CD4-positive, alpha-beta memory T cell (primary cell): ENCODE results near the gene ERP27. TPM values are rescaled to one million over a fixed set of nuclear protein-coding genes. Genes with fewer than 3 reads are reported as not detected.

Experiments
- CTCF ChIA-PET: fragments of 350-600 bp; sonication (Branson Sonifier 250); formaldehyde crosslinking; loops from one replicate; lab custom pipeline; 2021; ENCODE audit warnings: inconsistent platforms; ENCODE audit not compliant: partially characterized antibody; lab: Charles Lee
- POLR2A ChIA-PET: fragments of 350-600 bp; sonication (Branson Sonifier 250); formaldehyde crosslinking; loops from one replicate; lab custom pipeline; 2021; ENCODE audit not compliant: partially characterized antibody; lab: Charles Lee
- DNase-seq, 5 donors: peaks; one replicate each; pipeline versions ENCODE4 v3.0.0 to v3.0.0-alpha.2; 2020 to 2022; ENCODE audit warnings: mixed read lengths in 1 of 5
- H3K27ac ChIP-seq: one replicate; pipeline ENCODE4 v1.7.0; 2013; ENCODE audit warnings: low read depth, low read length
- H3K27me3 ChIP-seq: 2 replicates; pipeline ENCODE4 v1.7.0; 2013; ENCODE audit warnings: mild to moderate bottlenecking, low read length, moderate library complexity; ENCODE audit not compliant: insufficient read depth
- H3K36me3 ChIP-seq: 2 replicates; pipeline ENCODE4 v1.7.0; 2013; ENCODE audit warnings: mild to moderate bottlenecking, low read length, moderate library complexity; ENCODE audit not compliant: insufficient read depth
- H3K4me1 ChIP-seq: 2 replicates; pipeline ENCODE4 v1.7.0; 2013; ENCODE audit warnings: mild to moderate bottlenecking, low read length, moderate library complexity; ENCODE audit not compliant: insufficient read depth
- H3K4me3 ChIP-seq, 2 donors: one replicate each; pipeline ENCODE4 v1.7.0; 2013; ENCODE audit warnings: low read length in 2 of 2, mild to moderate bottlenecking in 1 of 2
- H3K9me3 ChIP-seq, 2 donors: one replicate each; pipeline ENCODE4 v1.7.0; 2013; ENCODE audit warnings: low read length in 2 of 2, control low read depth in 1 of 2; ENCODE audit not compliant: control insufficient read depth in 1 of 2
- H3K27ac Mint-ChIP-seq, 7 donors: one replicate each; pipeline ENCODE4 v1.8.0; 2020 to 2021; ENCODE audit warnings: mixed read lengths in 7 of 7, mild to moderate bottlenecking in 6 of 7, inconsistent platforms in 3 of 7, moderate library complexity in 3 of 7
- H3K27me3 Mint-ChIP-seq, 2 donors: one replicate each; pipeline ENCODE4 v1.8.0; 2020 to 2021; ENCODE audit warnings: mixed read lengths in 2 of 2
- H3K36me3 Mint-ChIP-seq, 2 donors: one replicate each; pipeline ENCODE4 v1.8.0; 2020 to 2021; ENCODE audit warnings: mixed read lengths in 2 of 2, inconsistent platforms in 1 of 2, mild to moderate bottlenecking in 1 of 2
- H3K4me1 Mint-ChIP-seq, 4 donors: one replicate each; pipeline ENCODE4 v1.8.0; 2020 to 2021; ENCODE audit warnings: mixed read lengths in 4 of 4, mild to moderate bottlenecking in 1 of 4
- H3K4me3 Mint-ChIP-seq, 8 donors: one replicate each; pipeline ENCODE4 v1.8.0; 2020 to 2021; ENCODE audit warnings: mixed read lengths in 8 of 8, mild to moderate bottlenecking in 7 of 8, moderate library complexity in 6 of 8, inconsistent platforms in 3 of 8
- H3K9me3 Mint-ChIP-seq, 8 donors: one replicate each; pipeline ENCODE4 v1.8.0; 2020 to 2021; ENCODE audit warnings: mixed read lengths in 8 of 8, mild to moderate bottlenecking in 5 of 8, inconsistent platforms in 3 of 8, moderate library complexity in 1 of 8
- intact Hi-C: fragments of 100-400 bp; cut with micrococcal nuclease; formaldehyde crosslinking; loops from one replicate; pipeline ENCODE4 v1.15.1; 2023
- polyA plus RNA-seq, 2 donors: library from polyadenylated mRNA; unstranded; fragments of 300-500 nt; fragmentation: Illumina TruSeq; gene quantifications; one replicate each; pipeline ENCODE4 v1.2.3, GENCODE V29; 2021
- total RNA-seq, 2 experiments: library from RNA; stranded (reverse); gene quantifications; one replicate each; pipeline ENCODE4 v1.2.3, GENCODE V29; 2021

The ERP27 gene
- total and polyA plus RNA-seq, 4 experiments from 2014 or later, result 3.4 to 11.5 (median 6.9) TPM

DNA sequence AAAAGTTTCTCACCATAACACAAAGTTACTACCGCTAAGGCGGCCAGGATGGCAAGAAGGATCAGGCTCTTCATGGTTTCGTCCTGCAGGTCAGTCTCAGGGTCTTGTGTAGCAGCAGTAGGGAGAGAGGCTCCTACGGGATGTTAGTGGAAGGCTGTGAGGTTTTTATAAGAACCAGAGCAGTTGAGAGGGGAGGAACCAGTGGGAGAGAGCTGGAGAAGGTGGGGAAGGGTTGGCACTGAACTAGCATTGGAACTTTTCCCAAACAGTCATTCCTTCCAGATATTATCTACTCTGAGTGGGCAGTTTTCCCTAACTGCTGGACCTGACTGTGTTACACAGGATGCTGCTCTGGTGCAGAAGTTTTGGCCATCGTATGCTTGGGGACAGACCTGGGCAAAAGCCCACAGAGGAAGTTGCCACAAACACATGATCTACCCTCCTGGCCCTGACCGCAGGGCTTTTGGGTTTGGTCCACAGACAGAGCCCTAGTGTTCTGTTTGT lies 52.6 kb downstream of the ERP27 start, which contains the start of gene MGP:
MGP (minus strand) TSS at position 137 of the 504 bp plus-strand sequence; CDS start at position 74, 63 bp downstream.
- Histone ChIP-seq H3K27ac (no peak within 1 kb of the TSS), H3K27me3 (no peaks in the 10 kb centered on the region), H3K36me3 (no peaks in the 10 kb centered on the region), H3K4me3 (no peak within 1 kb of the TSS), H3K4me1 (peaks cover 17% of the 10 kb centered on the region), H3K9me3 (no peaks in the 10 kb centered on the region)
- no peaks in the 10 kb centered on the region for H3K9me3 Mint-ChIP-seq
- POLR2A ChIA-PET, result no interaction called here
- peak within 1 kb of the TSS in 6 of 7 donors; percentile 26 to 91 (median 77) for H3K27ac Mint-ChIP-seq
- DNase-seq, result no peak
- peak within 1 kb of the TSS; percentile 8 to 85 (median 64) for H3K4me3 Mint-ChIP-seq
- H3K27me3 Mint-ChIP-seq, result peaks cover 2 to 6% of the 10 kb centered on the region in 2 donors
- CTCF ChIA-PET, result no interaction called here
- no peaks in the 10 kb centered on the region for H3K36me3 Mint-ChIP-seq
- H3K4me1 Mint-ChIP-seq, result peaks cover 10 to 23% (median 16%) of the 10 kb centered on the region in 4 donors
- intact Hi-C loops, result loop anchor here (5.0 to 10.0 kb wide), 2 partner anchors 37 to 81 kb away; partner anchors contain the start of genes C12orf60 and WBP11

DNA sequence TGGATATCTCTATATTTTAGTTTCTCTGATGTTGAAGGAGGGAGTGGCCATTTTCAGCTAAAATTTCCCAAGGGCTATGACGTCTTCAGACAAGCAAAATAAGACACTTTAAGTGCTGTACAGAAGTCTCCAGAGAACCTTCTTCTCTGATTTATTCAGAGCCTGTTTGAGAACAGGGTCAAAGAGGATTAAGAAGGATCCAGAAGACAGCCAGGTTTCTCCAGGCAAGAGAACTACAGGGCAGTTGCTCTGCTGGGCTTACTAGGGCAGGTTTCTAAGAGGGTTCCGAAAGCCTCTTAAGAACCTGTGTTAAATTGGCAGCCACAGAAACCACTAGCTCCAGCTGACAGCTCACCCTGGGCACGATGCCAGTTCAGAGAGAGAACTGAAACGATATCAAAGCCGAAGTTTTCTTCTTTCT lies 53.9 kb downstream of the ERP27 start:
- H3K9me3 ChIP-seq, result no peaks in the 10 kb centered on the region
- H3K27ac ChIP-seq, result no peak overlapping the region
- Mint-ChIP-seq H3K9me3 (no peaks in the 10 kb centered on the region), H3K27ac (peak overlapping the region; percentile 26 to 91 (median 77)), H3K4me3 (peak overlapping the region; percentile 8 to 85 (median 64)), H3K27me3 (peaks cover 2 to 6% of the 10 kb centered on the region in 2 donors), H3K4me1 (peaks cover 14 to 35% (median 24%) of the 10 kb centered on the region in 4 donors), H3K36me3 (peaks cover 0 to 5% of the 10 kb centered on the region in 2 donors)
- no peak overlapping the region for H3K4me3 ChIP-seq
- POLR2A ChIA-PET, result interaction anchor here (0.6 to 1.6 kb wide), 7 partner anchors 10 to 111 kb away, joined by 3 to 6 read pairs (median 3); partner anchors contain the start of genes C12orf60 and WBP11
- no peaks in the 10 kb centered on the region for H3K27me3 ChIP-seq
- CTCF ChIA-PET, result interaction anchor here (0.6 to 2.0 kb wide), 3 partner anchors 11 to 52 kb away, joined by 3 to 5 read pairs (median 5); no protein-coding TSS in a partner anchor
- peak; percentile 83 to 89 (median 86) for DNase-seq
- no peaks in the 10 kb centered on the region for H3K36me3 ChIP-seq
- peaks cover 20% of the 10 kb centered on the region for H3K4me1 ChIP-seq
- intact Hi-C loops, result loop anchor here (10.0 kb wide), 1 partner anchor 80 kb away; the partner anchor contains the start of genes C12orf60 and WBP11

GRCh38 chr12:14883686-14884085 lies 54.7 kb downstream of the ERP27 start:
- ChIA-PET POLR2A (interaction anchor here (0.9 to 1.6 kb wide), 3 partner anchors 10 to 110 kb away, joined by 3 to 6 read pairs (median 3); no protein-coding TSS in a partner anchor), CTCF (interaction anchor here (0.6 to 2.0 kb wide), 5 partner anchors 10 to 112 kb away, joined by 3 to 5 read pairs (median 4); no protein-coding TSS in a partner anchor)
- no peak for DNase-seq
- peaks cover 14 to 36% (median 25%) of the 10 kb centered on the region in 4 donors for H3K4me1 Mint-ChIP-seq
- no peaks in the 10 kb centered on the region for H3K9me3 ChIP-seq
- H3K27ac Mint-ChIP-seq, result no peak overlapping the region
- H3K36me3 Mint-ChIP-seq, result peaks cover 0 to 6% of the 10 kb centered on the region in 2 donors
- H3K4me3 ChIP-seq, result no peak overlapping the region
- no peaks in the 10 kb centered on the region for H3K9me3 Mint-ChIP-seq
- H3K4me3 Mint-ChIP-seq, result no peak overlapping the region
- H3K27ac ChIP-seq, result no peak overlapping the region
- peaks cover 20% of the 10 kb centered on the region for H3K4me1 ChIP-seq
- intact Hi-C loops, result loop anchor here (10.0 kb wide), 1 partner anchor 79 kb away; the partner anchor contains the start of genes C12orf60 and WBP11
- H3K36me3 ChIP-seq, result no peaks in the 10 kb centered on the region
- H3K27me3 Mint-ChIP-seq, result peaks cover 2 to 6% of the 10 kb centered on the region in 2 donors
- H3K27me3 ChIP-seq, result no peaks in the 10 kb centered on the region

- POLR2A ChIA-PET, result no interaction called here
- peak overlapping the region in 3 of 8 donors; percentile 7 to 59 (median 23) for H3K4me3 Mint-ChIP-seq
Measured at GRCh38 chr12:14880890-14881453, 57.4 kb downstream of the ERP27 start.

DNA sequence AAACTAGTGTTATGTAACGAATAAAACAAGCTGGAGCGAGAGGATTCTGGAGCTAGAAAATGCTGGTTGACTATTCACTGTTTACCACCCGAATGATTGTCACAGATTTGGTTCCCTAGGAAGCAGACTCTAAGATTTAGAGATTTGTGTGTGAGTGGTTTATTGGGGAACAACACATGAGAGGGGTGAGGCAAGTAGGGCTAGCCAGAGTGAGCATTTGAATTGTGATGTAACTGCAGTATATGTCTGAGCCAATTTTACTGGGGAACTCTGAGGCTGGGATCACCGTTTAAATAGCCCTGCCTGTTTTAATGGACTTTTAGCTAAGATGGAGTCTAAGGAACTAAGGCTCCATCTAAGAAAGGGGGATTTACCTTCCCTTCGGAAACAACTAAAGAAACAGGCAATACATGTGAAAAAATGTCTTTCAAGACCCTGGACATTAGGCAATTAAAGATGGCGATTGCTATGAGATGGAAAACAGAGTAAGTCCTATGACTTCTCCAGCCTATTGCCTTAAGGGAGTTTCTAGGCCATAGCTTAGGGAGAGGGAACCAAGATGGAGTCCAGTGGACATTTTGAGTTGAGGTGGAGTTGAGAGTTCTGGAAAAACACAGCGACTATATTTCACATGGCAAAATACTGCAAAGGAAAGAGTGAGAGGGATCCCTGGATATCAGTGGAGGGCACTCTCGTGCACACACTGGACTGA lies 59.0 kb downstream of the ERP27 start:
- H3K27ac ChIP-seq, result no peak overlapping the region
- no peak overlapping the region for H3K4me3 ChIP-seq
- Mint-ChIP-seq H3K4me3 (peak overlapping the region in 1 of 8 donors; percentile 28), H3K36me3 (peaks cover 0 to 6% of the 10 kb centered on the region in 2 donors), H3K27me3 (no peaks in the 10 kb centered on the region), H3K4me1 (peaks cover 9 to 27% (median 14%) of the 10 kb centered on the region in 4 donors), H3K9me3 (no peaks in the 10 kb centered on the region), H3K27ac (peak overlapping the region in 1 of 7 donors; percentile 31)
- H3K4me1 ChIP-seq, result peaks cover 9% of the 10 kb centered on the region
- POLR2A ChIA-PET, result interaction anchor here (0.6 kb wide), 1 partner anchor 104 kb away, joined by 3 read pairs; no protein-coding TSS in a partner anchor
- no peaks in the 10 kb centered on the region for H3K9me3 ChIP-seq
- DNase-seq, result no peak
- intact Hi-C loops, result no loop called here
- no peaks in the 10 kb centered on the region for H3K36me3 ChIP-seq
- H3K27me3 ChIP-seq, result no peaks in the 10 kb centered on the region
- CTCF ChIA-PET, result interaction anchor here (1.7 kb wide), 1 partner anchor 16 kb away, joined by 5 read pairs; no protein-coding TSS in a partner anchor

More at GRCh38 chr12:14880890-14881453, 57.4 kb downstream of the ERP27 start:
- Histone ChIP-seq H3K4me3 (no peak overlapping the region), H3K27ac (no peak overlapping the region), H3K36me3 (no peaks in the 10 kb centered on the region), H3K9me3 (no peaks in the 10 kb centered on the region), H3K4me1 (peaks cover 20% of the 10 kb centered on the region), H3K27me3 (no peaks in the 10 kb centered on the region)
- peak overlapping the region in 3 of 7 donors; percentile 30 to 72 (median 62) for H3K27ac Mint-ChIP-seq
- H3K27me3 Mint-ChIP-seq, result peaks cover 0 to 2% of the 10 kb centered on the region in 2 donors
- peaks cover 14 to 32% (median 25%) of the 10 kb centered on the region in 4 donors for H3K4me1 Mint-ChIP-seq
- CTCF ChIA-PET, result no interaction called here
- intact Hi-C loops, result loop anchor here (10.0 kb wide), 1 partner anchor 76 kb away; the partner anchor contains the start of genes C12orf60 and WBP11
- DNase-seq, result no peak
- H3K9me3 Mint-ChIP-seq, result no peaks in the 10 kb centered on the region
- H3K36me3 Mint-ChIP-seq, result peaks cover 0 to 6% of the 10 kb centered on the region in 2 donors

GRCh38 chr12:14878488-14878887 lies 59.8 kb downstream of the ERP27 start:
- Histone ChIP-seq H3K36me3 (no peaks in the 10 kb centered on the region), H3K27ac (no peak overlapping the region), H3K4me3 (no peak overlapping the region), H3K9me3 (no peaks in the 10 kb centered on the region), H3K27me3 (no peaks in the 10 kb centered on the region), H3K4me1 (peaks cover 7% of the 10 kb centered on the region)
- Mint-ChIP-seq H3K9me3 (no peaks in the 10 kb centered on the region), H3K36me3 (peaks cover 0 to 6% of the 10 kb centered on the region in 2 donors), H3K4me3 (no peak overlapping the region), H3K27ac (no peak overlapping the region), H3K4me1 (peaks cover 7 to 23% (median 11%) of the 10 kb centered on the region in 4 donors), H3K27me3 (no peaks in the 10 kb centered on the region)
- CTCF ChIA-PET, result interaction anchor here (0.7 to 1.7 kb wide), 2 partner anchors 16 to 70 kb away, joined by 3 to 5 read pairs; no protein-coding TSS in a partner anchor
- POLR2A ChIA-PET, result no interaction called here
- no peak for DNase-seq
- intact Hi-C loops, result no loop called here
